Stimulated activated CD4-positive, alpha-beta T cell treated with anti-CD3 and anti-CD28 coated beads, Interleukin-2, amount 100 ng/mL, for 4 hours (primary cell): ENCODE measurements around the gene BICC1.
"Not testable (repeated sequence)": the region's sequence is repeated elsewhere in the genome, so short reads cannot be mapped to it uniquely, and the experiment has no call there.

Experiments used
- DNase-seq: peaks from one replicate; pipeline ENCODE4 v3.0.0-alpha.2; 2020; ENCODE audit warnings: low read depth

The BICC1 gene

GRCh38 chr10:58565271-58565670, 52.6 kb downstream of the BICC1 start:
- no peak for DNase-seq

GRCh38 chr10:58567652-58568051, 55.0 kb downstream of the BICC1 start:
- no peak for DNase-seq

- DNase-seq, result no peak
Measured at GRCh38 chr10:58568428-58568935, 55.8 kb downstream of the BICC1 start.

- no peak for DNase-seq
Measured at GRCh38 chr10:58570307-58570723, 57.6 kb downstream of the BICC1 start.

- DNase-seq, result no peak
Measured at GRCh38 chr10:58570979-58571378, 58.3 kb downstream of the BICC1 start.

GRCh38 chr10:58573144-58573543, 60.5 kb downstream of the BICC1 start:
- no peak for DNase-seq

GRCh38 chr10:58574058-58574457, 61.4 kb downstream of the BICC1 start:
- DNase-seq, result no peak

- DNase-seq, result no peak
Measured at GRCh38 chr10:58575491-58575890, 62.8 kb downstream of the BICC1 start.

GRCh38 chr10:58576751-58577436, 64.2 kb downstream of the BICC1 start:
- no peak for DNase-seq

GRCh38 chr10:58577437-58577777, 64.7 kb downstream of the BICC1 start:
- no peak for DNase-seq

- DNase-seq, result no peak
Measured at GRCh38 chr10:58578366-58578765, 65.7 kb downstream of the BICC1 start.

GRCh38 chr10:58579011-58579655, 66.5 kb downstream of the BICC1 start:
- no peak for DNase-seq

- DNase-seq, result no peak
Measured at GRCh38 chr10:58582045-58582444, 69.4 kb downstream of the BICC1 start.

GRCh38 chr10:58585435-58585834, 72.8 kb downstream of the BICC1 start:
- no peak for DNase-seq

GRCh38 chr10:58586282-58587245, 73.9 kb downstream of the BICC1 start:
- no peak for DNase-seq

- no peak for DNase-seq
Measured at GRCh38 chr10:58587676-58588075, 75.0 kb downstream of the BICC1 start.

GRCh38 chr10:58588673-58589265, 76.1 kb downstream of the BICC1 start:
- DNase-seq, result no peak

- DNase-seq, result no peak
Measured at GRCh38 chr10:58590152-58590840, 77.6 kb downstream of the BICC1 start.

GRCh38 chr10:58590924-58591323, 78.3 kb downstream of the BICC1 start:
- no peak for DNase-seq

GRCh38 chr10:58593008-58593407, 80.3 kb downstream of the BICC1 start:
- DNase-seq, result no peak

- not testable (repeated sequence) for DNase-seq
Measured at GRCh38 chr10:58597211-58597610, 84.5 kb downstream of the BICC1 start.
